Measurements from ENCODE around the gene BBS9. TPM values are rescaled to one million over a fixed set of nuclear protein-coding genes. Genes with fewer than 3 reads are reported as not detected.

The BBS9 gene
- total RNA-seq, 1 donor from 2014 or later: 16.2 TPM

DNA sequence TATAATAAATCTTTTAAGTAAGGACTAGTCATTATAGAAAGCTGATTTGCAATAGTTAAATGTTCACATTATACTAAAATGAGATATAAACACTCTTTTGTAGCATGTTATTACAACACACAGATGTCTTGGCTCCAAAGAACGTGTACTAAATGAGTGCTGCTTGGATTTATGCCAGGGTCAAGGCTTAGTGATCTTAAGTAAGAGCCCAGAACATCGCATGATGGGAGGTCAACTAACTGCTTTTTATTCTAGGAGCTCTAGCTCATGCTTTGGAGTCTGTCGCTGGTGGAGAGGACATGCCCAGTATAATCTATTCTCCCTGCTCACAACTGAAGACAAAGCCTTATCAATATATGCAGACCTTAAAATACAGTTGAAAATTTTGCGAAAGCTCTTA is 315.1 kb downstream of the BBS9 start:
- Mint-ChIP-seq H3K9me3 (no peaks in the 10 kb centered on the region), H3K27ac (ENCODE audit: unreplicated experiment) (no peak overlapping the region), H3K27me3 (ENCODE audit: low read depth) (no peaks in the 10 kb centered on the region), H3K4me1 (no peaks in the 10 kb centered on the region), H3K36me3 (ENCODE audit: low read depth) (no peaks in the 10 kb centered on the region), H3K4me3 (no peak overlapping the region)
- TF ChIP-seq CTCF (conservative IDR thresholded peaks at IDR 0.05): no peak
- DNase-seq (ENCODE audit: low read depth, low spot score): no peak

GRCh38 chr7:33446551-33446950 is 317.2 kb downstream of the BBS9 start:
- H3K4me3 Mint-ChIP-seq: no peak overlapping the region
- no peaks in the 10 kb centered on the region for H3K36me3 Mint-ChIP-seq (ENCODE audit: low read depth)
- DNase-seq (ENCODE audit: low read depth, low spot score): no peak
- peaks cover 9% of the 10 kb centered on the region for H3K9me3 Mint-ChIP-seq
- no peak overlapping the region for H3K27ac Mint-ChIP-seq (ENCODE audit: unreplicated experiment)
- no peaks in the 10 kb centered on the region for H3K4me1 Mint-ChIP-seq
- H3K27me3 Mint-ChIP-seq (ENCODE audit: low read depth): no peaks in the 10 kb centered on the region
- TF ChIP-seq CTCF (conservative IDR thresholded peaks at IDR 0.05): no peak

- no peak overlapping the region for H3K4me3 Mint-ChIP-seq
- H3K27ac Mint-ChIP-seq (ENCODE audit: unreplicated experiment): no peak overlapping the region
- no peaks in the 10 kb centered on the region for H3K27me3 Mint-ChIP-seq (ENCODE audit: low read depth)
- H3K36me3 Mint-ChIP-seq (ENCODE audit: low read depth): peaks cover 1% of the 10 kb centered on the region
- no peak for TF ChIP-seq CTCF (conservative IDR thresholded peaks at IDR 0.05)
- peaks cover 12% of the 10 kb centered on the region for H3K9me3 Mint-ChIP-seq
- H3K4me1 Mint-ChIP-seq: no peaks in the 10 kb centered on the region
- no peak for DNase-seq (ENCODE audit: low read depth, low spot score)
Measured at GRCh38 chr7:33448035-33448434, 318.7 kb downstream of the BBS9 start.

DNA sequence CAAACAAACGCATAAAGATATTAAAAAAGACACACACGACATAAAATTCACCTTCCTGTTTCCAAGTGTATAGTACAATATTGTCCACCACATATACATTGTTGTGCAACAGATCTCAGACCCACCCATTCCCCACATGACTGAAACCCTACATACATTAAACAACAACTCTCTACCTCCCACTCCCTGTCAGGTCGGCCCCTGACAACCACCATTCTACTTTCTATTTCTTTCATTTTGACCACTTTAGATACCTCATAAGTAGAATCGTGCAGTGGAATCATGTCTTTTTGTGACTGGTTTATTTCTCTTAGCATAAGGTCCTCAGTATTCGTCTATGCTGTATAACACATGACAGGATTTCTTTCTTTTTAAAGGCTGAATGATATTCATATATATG is 320.5 kb downstream of the BBS9 start:
- Mint-ChIP-seq H3K4me3 (no peak overlapping the region), H3K4me1 (no peaks in the 10 kb centered on the region), H3K27ac (ENCODE audit: unreplicated experiment) (no peak overlapping the region), H3K36me3 (ENCODE audit: low read depth) (peaks cover 3% of the 10 kb centered on the region), H3K27me3 (ENCODE audit: low read depth) (no peaks in the 10 kb centered on the region), H3K9me3 (peaks cover 12% of the 10 kb centered on the region)
- DNase-seq (ENCODE audit: low read depth, low spot score): no peak
- no peak for TF ChIP-seq CTCF (conservative IDR thresholded peaks at IDR 0.05)

DNA sequence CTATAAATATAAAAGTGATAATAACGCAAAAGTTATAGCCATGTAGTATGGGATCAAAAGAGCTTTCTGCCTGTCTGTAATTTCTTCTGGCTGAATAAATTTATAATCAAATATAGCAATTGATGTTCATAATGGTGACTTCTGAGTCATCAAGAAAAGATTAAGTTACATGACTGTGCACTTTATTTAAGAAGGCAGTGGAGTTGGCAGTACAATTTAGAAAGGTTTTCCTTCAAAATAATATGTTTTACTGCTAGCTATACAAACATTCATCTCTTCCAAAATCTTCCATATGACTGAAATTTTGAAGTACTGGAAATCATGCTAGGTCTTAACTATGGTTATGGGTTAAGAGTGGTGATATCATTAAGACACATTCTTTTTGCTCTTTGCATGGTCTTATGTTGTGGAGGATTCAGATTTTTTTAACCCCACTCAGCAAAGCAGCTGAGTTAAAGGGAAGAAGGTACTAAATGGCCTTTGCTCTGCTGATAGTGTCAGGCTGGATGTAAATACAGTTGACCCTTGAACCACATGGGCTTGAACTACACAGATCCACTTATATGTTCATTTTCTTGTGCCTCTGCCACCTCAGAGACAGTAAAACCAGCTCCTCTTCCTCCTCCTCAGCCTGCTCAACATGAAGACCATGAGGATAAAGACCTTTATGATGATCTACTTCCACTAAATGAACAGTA is 323.6 kb downstream of the BBS9 start:
- no peak overlapping the region for H3K4me3 Mint-ChIP-seq
- H3K36me3 Mint-ChIP-seq (ENCODE audit: low read depth): peaks cover 3% of the 10 kb centered on the region
- no peak for TF ChIP-seq CTCF (conservative IDR thresholded peaks at IDR 0.05)
- H3K27ac Mint-ChIP-seq (ENCODE audit: unreplicated experiment): no peak overlapping the region
- H3K4me1 Mint-ChIP-seq: no peaks in the 10 kb centered on the region
- DNase-seq (ENCODE audit: low read depth, low spot score): no peak
- no peaks in the 10 kb centered on the region for H3K27me3 Mint-ChIP-seq (ENCODE audit: low read depth)
- H3K9me3 Mint-ChIP-seq: peaks cover 12% of the 10 kb centered on the region
